ENCODE measurements around the gene OSBPL5.

DNA sequence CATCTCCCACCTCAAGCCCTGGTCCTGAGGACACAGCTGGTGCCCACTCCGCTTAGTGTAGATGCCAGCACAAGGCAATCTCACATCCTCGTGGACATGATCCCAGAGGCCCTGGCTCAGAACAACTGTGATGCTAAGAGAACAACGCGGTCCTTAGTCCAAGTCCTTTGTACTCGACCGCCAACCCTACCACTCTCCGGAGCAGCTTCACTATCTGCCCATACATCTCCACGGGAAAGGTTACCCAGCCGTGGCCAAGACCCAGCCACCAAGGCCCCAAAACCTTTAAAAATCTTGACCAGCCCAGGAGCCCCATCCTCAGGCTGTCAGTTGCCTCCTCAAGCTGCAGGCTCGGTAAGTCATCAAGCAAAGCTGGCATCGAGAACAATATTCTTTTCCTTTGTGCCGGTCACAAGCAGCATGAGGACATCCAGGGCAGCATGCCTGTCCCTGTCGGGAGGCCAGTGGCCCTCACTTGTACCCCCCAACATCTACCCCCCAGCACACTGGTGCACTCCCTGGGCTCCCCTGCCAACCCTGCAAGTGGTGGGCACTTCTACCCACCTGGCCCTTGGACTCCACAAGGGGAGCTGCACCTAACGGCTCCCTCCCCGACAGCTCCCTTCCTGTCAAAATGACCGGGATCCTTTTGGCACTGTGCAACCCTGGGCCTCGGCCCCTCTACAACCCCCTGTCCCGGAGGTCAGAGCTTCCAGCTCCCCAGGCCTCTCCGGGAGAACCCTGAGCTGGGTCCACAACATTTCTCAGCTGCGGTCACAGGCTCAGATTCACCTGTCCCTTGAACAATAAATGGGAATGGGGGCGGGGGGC is 2.5 kb downstream of the OSBPL5 start:
- TF ChIP-seq, protein P1, sequence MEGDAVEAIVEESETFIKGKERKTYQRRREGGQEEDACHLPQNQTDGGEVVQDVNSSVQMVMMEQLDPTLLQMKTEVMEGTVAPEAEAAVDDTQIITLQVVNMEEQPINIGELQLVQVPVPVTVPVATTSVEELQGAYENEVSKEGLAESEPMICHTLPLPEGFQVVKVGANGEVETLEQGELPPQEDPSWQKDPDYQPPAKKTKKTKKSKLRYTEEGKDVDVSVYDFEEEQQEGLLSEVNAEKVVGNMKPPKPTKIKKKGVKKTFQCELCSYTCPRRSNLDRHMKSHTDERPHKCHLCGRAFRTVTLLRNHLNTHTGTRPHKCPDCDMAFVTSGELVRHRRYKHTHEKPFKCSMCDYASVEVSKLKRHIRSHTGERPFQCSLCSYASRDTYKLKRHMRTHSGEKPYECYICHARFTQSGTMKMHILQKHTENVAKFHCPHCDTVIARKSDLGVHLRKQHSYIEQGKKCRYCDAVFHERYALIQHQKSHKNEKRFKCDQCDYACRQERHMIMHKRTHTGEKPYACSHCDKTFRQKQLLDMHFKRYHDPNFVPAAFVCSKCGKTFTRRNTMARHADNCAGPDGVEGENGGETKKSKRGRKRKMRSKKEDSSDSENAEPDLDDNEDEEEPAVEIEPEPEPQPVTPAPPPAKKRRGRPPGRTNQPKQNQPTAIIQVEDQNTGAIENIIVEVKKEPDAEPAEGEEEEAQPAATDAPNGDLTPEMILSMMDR (conservative IDR thresholded peaks at IDR 0.05 in 1 of 2, IDR thresholded peaks at IDR 0.05 in 1 of 2; ENCODE audit: low read depth in 1 of 2, low read length in 2 of 2): no peak
- no peak for TF ChIP-seq EZH2 (IDR thresholded peaks at IDR 0.05; ENCODE audit: low read length, missing control alignments)
